ENCODE data around the gene PGGHG. TPM values are rescaled to one million over a fixed set of nuclear protein-coding genes. Genes with fewer than 3 reads are reported as not detected.

Gene PGGHG
- total and polyA plus RNA-seq, 2 of the 13 experiments (the other 11 are each of a cell fraction or from before 2014, with no cell fraction given): 5.9 to 14.8 TPM

DNA sequence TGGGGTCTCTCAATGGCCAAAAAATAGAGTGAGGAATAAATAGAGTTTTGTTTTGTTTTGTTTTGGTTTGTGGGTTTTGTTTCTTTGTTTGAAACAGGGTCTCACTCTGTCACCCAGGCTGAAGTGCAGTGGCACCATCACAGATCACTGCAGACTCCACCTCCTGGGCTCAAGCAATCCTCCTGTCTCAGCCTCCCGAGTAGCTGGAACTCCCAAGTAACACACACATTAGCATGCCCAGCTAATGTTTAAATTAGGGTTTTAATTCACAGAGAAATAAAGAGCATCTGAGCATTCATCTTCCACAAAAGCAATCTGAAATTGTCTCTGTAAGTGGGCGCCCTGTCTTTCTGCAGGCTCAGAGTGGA, 40.9 kb downstream of the PGGHG start:
- ATAC-seq (no peak), DNase-seq (ENCODE audit: low spot score) (no peak), FAIRE-seq (no peak)
- Histone ChIP-seq H2AFZ (ENCODE audit: low read length) (no peak overlapping the region), H3K9ac (ENCODE audit: insufficient read depth, low read depth, low read length) (peak overlapping the region; percentile 44; the same call in 1 of the 2 replicates), H3K36me3 (replicated peaks in 1 of 2; ENCODE audit: control insufficient read depth in 1 of 2, insufficient read depth in 2 of 2, low read length in 2 of 2) (no peaks in the 10 kb centered on the region), H3K9me3 (ENCODE audit: low read length) (no peaks in the 10 kb centered on the region), H3K4me2 (ENCODE audit: low read depth, low read length) (peak overlapping the region; percentile 68), H3K4me1 (ENCODE audit: insufficient read depth, low read length) (peaks cover 59% of the 10 kb centered on the region), H3K27ac (ENCODE audit: extremely low read length, insufficient read depth, low read length) (peak overlapping the region; percentile 36), H3K27me3 (ENCODE audit: control insufficient read depth in 1 of 2, insufficient read depth in 2 of 2, low read length in 2 of 2) (no peaks in the 10 kb centered on the region; a peak in 1 of 5 replicates), H4K20me1 (ENCODE audit: insufficient read depth, low read length) (no peaks in the 10 kb centered on the region), H3K79me2 (ENCODE audit: insufficient read depth, low read length) (no peaks in the 10 kb centered on the region), H3K4me3 (replicated peaks in 1 of 3; ENCODE audit: insufficient read depth in 1 of 3, low read depth in 2 of 3, low read length in 3 of 3) (no peak overlapping the region; a peak in 1 of 6 replicates)
- CTCF ChIA-PET (ENCODE audit: low intra/inter-chr PET ratio, low total read pairs): no interaction called here
- in situ Hi-C loops (cut with HindIII; ENCODE audit: extremely low pct_ligation_motif_present, low pct_unique_long_range_greater_than_20kb) (no loop called here), intact Hi-C loops (cut with micrococcal nuclease; ENCODE audit: unreplicated experiment) (loop anchor here (2.0 kb wide), 1 partner anchor 23 kb away; no protein-coding TSS in a partner anchor)
- WGBS (ENCODE audit: low lambda C conversion rate): 95% methylated on average over 2 of the region's 2 CpGs
- POLR2A ChIA-PET: interaction anchor here (0.8 to 3.8 kb wide), 11 partner anchors 10 to 123 kb away, joined by 3 to 74 read pairs (median 5); partner anchors contain the start of genes BET1L, IFITM2 and RIC8A
- BruUV-seq (replicated peaks): TSS peak; percentile 90
- TF ChIP-seq GTF2F1 (IDR thresholded peaks at IDR 0.05; ENCODE audit: low read length) (no peak), SALL2 (CRISPR knock-in tag; IDR thresholded peaks at IDR 0.05) (no peak), ZNF737 (CRISPR knock-in tag; IDR thresholded peaks at IDR 0.05; ENCODE audit: borderline replicate concordance) (no peak), SPEN (CRISPR knock-in tag; IDR thresholded peaks at IDR 0.05; ENCODE audit: low read depth) (0 out of 2 replicates have a peak, but pooled peaks have one; percentile 6), SYNCRIP (IDR thresholded peaks at IDR 0.05; ENCODE audit: insufficient read depth, low read depth, low read length) (no peak), EP300 (IDR thresholded peaks at IDR 0.05; ENCODE audit: low read depth in 2 of 2, low read length in 2 of 2) (no peak), EP300 (CRISPR knock-in tag; IDR thresholded peaks at IDR 0.05; ENCODE audit: borderline replicate concordance) (no peak), NR2F6 (IDR thresholded peaks at IDR 0.05) (no peak), NR2F6 (CRISPR knock-in tag; IDR thresholded peaks at IDR 0.05) (no peak)
- TF ChIP-seq, protein P1, sequence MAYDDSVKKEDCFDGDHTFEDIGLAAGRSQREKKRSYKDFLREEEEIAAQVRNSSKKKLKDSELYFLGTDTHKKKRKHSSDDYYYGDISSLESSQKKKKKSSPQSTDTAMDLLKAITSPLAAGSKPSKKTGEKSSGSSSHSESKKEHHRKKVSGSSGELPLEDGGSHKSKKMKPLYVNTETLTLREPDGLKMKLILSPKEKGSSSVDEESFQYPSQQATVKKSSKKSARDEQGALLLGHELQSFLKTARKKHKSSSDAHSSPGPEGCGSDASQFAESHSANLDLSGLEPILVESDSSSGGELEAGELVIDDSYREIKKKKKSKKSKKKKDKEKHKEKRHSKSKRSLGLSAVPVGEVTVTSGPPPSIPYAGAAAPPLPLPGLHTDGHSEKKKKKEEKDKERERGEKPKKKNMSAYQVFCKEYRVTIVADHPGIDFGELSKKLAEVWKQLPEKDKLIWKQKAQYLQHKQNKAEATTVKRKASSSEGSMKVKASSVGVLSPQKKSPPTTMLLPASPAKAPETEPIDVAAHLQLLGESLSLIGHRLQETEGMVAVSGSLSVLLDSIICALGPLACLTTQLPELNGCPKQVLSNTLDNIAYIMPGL (CRISPR knock-in tag; IDR thresholded peaks at IDR 0.05; ENCODE audit: borderline replicate concordance in 1 of 2, low read depth in 1 of 2): 0 out of 4 replicates have a peak, but pooled peaks of 1 of the 2 experiments have one; percentile 9
- TF ChIP-seq, protein P2, sequence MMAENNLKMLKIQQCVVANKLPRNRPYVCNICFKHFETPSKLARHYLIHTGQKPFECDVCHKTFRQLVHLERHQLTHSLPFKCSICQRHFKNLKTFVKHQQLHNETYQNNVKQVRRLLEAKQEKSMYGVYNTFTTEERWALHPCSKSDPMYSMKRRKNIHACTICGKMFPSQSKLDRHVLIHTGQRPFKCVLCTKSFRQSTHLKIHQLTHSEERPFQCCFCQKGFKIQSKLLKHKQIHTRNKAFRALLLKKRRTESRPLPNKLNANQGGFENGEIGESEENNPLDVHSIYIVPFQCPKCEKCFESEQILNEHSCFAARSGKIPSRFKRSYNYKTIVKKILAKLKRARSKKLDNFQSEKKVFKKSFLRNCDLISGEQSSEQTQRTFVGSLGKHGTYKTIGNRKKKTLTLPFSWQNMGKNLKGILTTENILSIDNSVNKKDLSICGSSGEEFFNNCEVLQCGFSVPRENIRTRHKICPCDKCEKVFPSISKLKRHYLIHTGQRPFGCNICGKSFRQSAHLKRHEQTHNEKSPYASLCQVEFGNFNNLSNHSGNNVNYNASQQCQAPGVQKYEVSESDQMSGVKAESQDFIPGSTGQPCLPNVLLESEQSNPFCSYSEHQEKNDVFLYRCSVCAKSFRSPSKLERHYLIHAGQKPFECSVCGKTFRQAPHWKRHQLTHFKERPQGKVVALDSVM (CRISPR knock-in tag; IDR thresholded peaks at IDR 0.05): peak; percentile 92
- TF ChIP-seq, protein P3, sequence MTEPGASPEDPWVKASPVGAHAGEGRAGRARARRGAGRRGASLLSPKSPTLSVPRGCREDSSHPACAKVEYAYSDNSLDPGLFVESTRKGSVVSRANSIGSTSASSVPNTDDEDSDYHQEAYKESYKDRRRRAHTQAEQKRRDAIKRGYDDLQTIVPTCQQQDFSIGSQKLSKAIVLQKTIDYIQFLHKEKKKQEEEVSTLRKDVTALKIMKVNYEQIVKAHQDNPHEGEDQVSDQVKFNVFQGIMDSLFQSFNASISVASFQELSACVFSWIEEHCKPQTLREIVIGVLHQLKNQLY (CRISPR knock-in tag; IDR thresholded peaks at IDR 0.05): no peak
- TF ChIP-seq, protein P4, sequence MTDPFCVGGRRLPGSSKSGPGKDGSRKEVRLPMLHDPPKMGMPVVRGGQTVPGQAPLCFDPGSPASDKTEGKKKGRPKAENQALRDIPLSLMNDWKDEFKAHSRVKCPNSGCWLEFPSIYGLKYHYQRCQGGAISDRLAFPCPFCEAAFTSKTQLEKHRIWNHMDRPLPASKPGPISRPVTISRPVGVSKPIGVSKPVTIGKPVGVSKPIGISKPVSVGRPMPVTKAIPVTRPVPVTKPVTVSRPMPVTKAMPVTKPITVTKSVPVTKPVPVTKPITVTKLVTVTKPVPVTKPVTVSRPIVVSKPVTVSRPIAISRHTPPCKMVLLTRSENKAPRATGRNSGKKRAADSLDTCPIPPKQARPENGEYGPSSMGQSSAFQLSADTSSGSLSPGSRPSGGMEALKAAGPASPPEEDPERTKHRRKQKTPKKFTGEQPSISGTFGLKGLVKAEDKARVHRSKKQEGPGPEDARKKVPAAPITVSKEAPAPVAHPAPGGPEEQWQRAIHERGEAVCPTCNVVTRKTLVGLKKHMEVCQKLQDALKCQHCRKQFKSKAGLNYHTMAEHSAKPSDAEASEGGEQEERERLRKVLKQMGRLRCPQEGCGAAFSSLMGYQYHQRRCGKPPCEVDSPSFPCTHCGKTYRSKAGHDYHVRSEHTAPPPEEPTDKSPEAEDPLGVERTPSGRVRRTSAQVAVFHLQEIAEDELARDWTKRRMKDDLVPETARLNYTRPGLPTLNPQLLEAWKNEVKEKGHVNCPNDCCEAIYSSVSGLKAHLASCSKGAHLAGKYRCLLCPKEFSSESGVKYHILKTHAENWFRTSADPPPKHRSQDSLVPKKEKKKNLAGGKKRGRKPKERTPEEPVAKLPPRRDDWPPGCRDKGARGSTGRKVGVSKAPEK (CRISPR knock-in tag; IDR thresholded peaks at IDR 0.05; ENCODE audit: borderline replicate concordance): no peak
